A172 (cell line): ENCODE measurements around the gene SKIDA1. TPM values are rescaled to one million over a fixed set of nuclear protein-coding genes. Genes with fewer than 3 reads are reported as not detected.
A peak's percentile ranks its signal among the peaks of the same experiment; 100 is the strongest.

Experiments
- DNase-seq: peaks from one replicate; pipeline ENCODE4 v3.0.0-alpha.2; 2015; ENCODE audit warnings: low spot score
- total RNA-seq: library from RNA; depleted of rRNA; stranded (reverse); fragments of >200 nt; shearing (Covaris generic); gene quantifications from 2 replicates; pipeline ENCODE4 v1.2.3, GENCODE V29; 2014

The SKIDA1 gene
- total RNA-seq, 1 experiment from 2014 or later = 0.53 TPM

DNA sequence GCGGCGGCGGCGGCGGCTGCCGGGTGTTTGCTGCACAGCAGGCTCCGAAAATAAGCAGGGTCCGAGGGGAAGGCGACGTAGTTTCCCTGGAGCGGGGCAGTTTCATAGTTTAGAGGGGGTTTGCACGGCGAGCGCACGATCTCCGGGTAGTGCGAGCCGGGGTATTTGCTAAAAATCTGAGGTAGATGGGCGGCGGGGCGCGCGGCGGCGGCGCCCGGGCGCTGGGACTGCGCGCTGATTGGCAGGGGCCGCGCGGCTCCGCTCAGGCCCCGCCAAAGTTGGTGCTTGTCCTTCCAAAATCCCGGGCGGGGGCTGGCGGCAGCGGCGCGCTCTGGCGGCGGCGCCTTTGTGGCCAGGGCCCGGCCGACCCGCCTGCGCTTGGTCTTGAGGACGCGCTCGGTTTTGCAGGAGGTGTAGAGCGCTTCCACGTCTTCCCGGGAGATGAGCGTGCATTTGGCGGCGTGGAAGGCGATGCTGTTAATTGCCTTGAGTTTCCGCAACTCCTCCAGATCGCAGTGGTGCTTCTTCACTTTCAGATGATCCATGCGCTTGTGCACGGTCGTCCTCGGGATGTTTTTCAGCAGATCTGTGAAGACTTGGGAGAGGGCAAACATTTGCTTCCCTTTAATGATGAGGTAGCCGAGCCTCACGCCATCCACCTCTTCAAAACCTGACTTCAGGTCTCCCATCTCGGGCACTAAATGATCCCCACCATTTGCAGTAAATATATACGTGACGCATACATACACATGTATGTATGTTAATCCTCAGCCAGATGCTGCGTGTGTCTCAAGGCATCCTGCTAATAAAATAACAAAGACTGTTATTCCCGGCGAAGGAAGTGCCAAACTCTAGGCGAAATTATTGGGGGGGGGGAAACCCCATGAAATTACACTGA lies 8.1 kb downstream of the SKIDA1 start:
- DNase-seq = peak; percentile 25

DNA sequence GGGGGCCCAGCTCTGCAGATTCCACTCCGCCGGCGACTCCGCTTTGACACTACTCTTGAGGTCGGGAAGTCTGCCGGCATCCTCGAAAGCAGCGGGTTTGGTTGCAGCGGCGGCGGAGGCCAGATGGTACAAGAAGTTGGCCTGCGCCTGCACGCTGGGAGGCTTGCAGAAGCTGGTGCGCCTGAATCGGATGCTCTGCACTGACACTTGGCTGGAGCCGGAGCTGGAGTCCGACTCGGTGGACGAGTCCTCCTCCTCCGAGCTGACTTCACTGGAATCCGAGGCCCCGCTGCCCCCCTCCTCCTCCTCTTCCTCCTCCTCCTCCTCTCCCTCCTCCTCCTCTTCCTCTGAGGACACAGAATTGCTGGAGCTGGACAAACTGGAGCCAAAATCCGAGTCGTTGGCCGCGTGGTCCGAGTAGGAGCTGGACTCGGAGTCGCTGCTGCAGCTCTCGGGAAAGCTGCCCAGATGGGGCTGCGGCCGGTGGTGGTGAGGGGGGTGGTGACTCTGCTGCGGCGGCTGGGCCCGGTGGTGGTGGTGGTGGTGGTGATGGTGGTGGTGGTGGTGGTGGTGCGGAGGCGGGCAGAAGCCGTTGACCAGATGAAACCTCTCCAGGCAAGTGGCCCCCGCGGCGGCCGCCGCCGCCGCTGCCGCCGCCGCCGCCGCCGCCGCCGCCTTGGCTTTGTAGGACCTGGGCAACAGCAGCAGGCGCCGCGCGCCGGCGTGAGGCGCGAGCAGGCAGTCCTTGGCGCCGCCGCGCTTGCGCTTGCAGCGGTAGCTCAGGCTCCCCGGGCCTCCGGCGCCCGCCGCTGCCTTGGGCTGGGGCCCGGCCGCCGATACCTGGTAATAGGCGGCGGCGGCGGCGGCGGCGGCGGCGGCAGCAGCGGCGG lies 9.0 kb downstream of the SKIDA1 start:
- DNase-seq = peak; percentile 58

DNA sequence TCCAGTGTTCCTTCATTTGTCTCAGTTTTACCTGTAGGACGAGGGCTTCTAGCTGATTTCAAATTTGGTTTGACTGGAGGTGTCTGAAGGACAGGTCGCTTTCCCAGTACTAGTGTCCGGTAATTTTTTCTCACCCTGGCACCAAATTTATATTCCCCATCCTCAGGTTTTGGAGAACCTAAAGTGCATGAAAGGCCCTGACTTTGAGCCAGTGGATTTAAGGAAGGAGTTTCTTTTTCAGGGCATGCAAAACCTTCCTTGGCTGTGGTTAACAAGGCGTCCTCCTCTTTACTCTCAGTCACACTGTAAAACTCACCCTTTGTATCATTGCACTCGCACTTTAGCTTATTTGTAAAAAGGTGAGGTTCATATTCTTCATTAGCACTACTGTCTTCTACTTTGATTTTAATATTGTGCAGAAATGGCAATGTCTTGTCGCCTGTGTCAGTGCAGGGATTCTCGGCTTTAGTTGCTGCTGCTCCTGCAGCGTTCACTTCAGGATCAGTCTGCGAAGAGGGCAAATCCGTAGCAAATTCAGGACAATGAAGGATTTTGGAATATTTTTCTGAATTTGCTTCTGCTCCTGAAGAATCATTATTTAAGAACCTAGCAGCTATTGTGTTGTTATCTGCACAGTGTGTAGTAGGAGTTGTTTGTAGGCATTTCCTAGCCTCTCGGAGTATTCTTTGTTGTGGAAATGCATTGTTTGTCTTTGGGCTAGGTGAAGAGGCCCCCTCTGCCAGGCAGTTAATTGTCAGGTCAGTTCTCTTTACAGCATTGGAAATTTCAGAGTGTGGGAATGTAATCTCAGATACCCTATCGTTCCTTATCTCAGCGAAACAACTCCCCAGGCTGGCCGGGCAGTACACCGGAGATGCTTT lies 9.9 kb downstream of the SKIDA1 start:
- DNase-seq = peak; percentile 4

DNA sequence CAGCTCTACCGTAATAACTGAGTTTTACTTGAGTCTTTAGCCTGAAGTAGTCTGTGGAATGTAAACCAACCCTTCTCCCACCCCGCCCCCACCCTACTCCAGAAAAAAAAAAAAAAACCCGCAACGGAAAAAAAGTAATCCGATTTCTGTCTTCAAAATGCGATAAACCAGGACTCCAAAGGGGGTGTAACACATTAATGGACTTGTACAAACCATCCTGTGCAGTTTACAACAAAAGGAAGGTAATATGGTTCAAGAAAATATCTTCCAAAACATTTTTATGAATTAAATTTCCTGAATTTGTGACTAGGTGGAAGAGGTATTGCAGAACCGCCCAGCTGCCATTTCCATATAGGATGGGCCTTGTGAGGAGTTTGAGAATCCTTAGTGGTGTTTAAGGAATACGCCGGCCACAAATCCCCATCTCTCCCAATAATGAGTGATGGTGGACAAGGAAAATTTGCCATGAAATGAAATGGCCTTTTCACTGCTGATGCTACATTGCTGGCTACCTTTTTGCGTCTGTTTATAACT lies 10.6 kb downstream of the SKIDA1 start:
- DNase-seq = no peak

DNA sequence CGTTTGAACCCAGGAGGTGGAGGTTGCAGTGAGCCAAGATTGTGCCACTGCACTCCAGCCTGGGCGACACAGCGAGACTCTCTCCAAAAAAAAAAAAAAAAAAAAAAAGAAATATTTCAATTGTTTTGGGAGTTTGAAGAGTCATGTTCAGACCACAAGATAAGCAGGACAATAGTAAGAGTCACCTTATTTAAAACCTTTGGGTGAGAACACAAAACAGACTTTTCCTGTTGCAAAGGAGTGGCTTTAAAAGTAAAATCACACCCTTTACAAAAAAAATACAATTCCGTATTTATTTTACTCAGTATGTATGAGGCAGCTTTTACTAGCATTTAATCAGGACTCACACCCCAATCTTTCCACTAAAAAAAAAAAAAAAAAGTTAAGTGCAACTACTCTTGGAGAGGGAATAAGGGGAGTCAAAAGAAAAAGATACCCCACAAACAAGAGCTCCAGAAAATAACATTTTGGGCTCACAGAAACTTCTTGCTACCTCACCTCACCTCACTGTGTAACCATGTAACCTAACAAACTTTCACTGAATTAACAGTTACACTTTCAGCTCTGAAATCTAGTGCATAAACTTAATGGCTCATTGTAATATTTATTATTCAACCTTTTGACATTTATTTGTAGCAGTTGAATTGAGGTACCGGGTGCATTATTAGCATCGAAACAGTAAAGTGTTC lies 11.2 kb downstream of the SKIDA1 start:
- DNase-seq = no peak

DNA sequence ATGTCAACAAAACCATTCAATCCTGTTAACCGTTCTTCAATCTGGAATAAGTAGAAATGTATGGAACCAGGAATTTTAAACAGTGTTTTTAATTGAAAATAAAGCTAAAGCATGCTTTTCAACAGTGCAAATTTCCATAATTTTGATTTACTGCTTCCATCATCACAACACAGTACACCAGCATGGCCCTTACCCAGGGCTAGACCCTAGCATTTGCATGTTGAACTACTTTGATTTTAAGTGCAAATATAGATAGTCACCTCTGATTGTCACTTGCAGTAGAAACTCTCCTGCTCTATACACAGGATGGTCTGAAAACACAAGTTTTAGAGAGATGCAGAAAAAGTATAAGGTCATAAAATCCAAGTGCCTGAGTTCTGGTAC lies 12.1 kb downstream of the SKIDA1 start:
- DNase-seq = no peak

DNA sequence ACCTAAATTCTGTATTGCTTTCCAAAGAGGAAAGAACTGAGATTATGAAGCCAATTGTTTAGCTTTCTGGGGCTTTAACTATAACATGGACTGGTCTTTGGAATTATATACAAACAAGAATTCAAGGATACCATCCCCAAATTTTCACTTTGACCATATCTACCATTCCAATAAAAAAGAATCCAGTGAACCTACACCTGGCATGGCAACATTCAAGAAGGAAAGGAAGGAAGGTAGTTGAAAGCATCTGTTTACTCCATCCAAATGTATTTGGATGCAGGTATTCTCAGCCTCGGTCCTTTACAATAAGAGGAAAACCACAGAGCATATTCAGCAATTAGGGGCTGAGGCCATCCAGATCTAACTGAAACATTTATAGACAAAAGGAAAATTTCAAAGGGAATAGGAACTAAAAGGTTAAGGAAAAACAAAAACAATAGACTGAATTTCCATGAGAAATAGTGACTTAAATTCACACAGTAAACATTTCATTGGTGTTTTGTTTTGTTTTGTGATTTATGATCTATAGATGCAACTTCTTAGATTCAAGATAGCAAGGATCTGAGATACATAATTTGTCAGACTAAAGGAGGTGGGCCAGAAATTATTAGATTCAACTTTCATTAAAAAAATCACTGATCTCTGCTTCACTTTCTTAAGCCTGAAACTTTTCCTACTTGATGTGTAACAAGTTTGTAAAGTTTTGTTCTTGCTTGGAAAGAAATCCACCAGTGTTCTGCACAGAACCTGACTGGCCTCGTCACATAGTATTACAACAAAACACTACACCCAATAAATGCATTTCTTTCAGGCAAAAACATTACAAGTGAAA lies 12.7 kb downstream of the SKIDA1 start:
- DNase-seq = no peak

DNA sequence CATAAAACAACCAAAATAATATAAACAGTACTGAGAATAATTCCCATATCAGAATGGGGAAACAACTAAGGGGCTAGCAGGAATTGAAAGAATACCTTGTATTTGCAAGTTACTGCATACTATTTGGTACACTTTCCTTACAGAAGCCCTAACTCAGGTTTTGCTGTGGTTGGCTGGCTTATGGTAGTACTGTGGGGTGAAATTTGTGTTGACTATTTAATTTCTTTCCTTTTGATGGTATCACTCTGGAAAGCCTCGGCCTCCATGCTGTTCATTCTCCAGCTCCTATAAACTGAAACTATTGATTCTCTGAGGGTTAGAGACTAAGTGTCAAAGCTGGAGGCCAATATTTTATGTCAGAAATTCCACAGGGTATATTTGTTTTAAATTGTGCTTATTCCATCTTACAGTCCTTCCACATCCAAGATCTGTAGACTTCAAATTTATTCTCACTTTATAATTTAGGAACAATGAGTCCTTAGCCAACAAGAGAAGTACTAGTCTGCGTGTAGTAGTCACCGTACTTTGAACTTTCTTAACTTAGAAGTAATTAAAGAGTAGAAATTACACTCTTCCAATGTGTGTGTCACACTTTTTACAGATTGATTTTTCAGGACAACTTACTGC lies 13.4 kb downstream of the SKIDA1 start:
- no peak for DNase-seq

DNA sequence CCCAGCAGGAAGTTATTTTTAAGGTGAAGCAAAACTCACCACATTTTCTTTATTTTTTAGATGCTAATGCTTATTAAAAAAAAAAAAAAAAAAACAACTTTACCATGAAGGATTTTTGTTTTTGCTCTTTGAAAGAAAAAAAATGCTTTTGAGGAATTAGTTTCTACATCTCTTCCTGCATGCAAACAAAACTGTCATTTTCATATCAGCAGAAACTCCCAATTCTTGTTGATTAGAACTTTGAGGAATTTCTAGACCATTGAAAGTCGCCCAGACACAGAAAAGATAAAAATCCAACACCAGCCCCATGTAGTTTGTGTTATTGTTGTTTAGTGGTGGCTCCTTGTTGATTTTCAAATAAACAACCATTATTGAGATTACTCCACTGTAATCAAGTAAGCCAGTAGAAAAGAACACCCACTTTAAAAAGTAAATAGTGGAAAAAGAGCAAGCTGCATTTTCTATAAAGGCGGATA lies 14.3 kb downstream of the SKIDA1 start:
- no peak for DNase-seq

DNA sequence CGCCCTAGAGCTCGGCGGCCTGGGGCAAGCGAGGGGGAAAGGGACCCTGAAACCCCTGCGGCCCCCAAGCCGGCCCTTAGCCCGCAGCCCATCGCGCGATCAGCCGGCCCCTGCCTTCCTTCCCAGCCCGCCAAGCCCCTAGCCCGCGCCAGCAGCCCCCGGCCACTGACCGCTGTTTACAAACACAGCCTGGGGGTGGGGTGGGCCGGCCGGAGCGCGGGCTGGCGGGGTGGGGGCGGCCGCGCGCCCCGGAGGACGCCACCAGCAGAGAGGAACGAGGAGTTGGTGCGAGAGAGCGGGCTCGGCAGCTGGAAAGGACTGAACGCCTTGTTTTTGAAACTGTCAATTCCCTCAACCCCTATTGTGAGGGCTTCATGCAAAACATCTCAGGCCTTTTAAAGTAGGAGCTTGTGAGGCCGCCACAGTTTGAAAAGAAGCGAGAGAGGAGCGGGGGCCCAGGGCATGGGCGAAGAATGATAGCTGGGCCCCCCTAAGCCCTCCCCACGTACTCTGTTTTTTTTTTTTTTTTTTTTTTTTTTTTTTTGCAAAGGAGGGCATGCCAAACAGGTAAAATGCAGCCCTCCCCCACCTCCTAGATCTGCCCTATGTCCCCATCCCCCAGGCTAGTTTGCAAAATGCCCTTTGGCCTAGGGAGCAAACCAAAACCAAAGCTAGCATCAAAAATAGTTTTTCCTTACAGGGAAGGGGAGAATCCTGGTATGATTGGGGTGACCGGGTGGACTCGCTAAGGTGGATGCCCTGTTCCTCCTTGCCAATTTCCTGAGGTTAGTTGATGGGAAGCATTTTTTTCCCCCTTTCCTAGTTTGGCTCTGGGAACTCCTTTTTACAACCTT lies 15.0 kb downstream of the SKIDA1 start:
- DNase-seq = no peak

DNA sequence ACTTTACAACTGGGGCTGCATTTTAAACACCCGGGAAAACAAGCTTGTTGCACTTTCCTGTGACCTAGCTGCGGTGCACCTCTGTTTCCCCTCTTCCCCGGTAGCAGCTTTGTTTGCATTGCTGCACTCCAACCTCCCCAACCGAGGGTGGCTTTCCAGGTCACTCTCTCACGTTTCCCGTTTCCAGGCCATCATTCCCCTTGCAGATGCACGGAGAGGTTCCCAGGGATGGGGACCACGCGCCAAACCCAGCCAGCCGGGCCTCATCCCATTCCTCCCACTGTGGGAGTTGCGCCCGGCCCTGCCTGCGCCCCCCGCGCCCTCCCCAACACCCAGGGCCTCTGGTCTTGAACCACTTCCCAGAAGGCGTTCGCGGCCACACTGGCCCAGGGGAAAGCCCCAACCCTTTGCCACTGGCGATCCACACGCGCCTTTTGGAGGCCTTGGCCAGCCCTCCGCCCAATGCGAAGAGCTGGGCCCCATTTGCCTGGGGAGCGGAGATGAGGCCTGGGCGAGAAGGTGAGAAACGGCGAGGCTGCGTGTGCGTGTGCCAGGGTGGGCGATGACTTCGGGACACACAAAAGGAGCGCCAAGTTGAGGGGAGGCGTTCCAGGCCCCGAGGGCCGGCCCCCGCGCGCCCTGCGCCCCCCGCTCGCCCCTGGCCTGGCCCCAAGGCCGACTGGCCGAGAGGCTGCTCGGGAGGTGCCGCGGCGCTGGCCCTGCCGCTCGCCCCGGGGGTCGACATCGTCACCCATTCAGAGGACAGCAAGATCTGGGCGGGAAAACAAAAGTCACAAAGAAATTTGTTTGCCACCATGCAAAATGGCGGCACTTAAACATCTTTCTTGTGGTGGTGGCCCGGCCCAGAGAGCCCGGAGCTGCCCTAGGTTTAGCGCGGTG lies 15.9 kb downstream of the SKIDA1 start:
- DNase-seq = no peak

DNA sequence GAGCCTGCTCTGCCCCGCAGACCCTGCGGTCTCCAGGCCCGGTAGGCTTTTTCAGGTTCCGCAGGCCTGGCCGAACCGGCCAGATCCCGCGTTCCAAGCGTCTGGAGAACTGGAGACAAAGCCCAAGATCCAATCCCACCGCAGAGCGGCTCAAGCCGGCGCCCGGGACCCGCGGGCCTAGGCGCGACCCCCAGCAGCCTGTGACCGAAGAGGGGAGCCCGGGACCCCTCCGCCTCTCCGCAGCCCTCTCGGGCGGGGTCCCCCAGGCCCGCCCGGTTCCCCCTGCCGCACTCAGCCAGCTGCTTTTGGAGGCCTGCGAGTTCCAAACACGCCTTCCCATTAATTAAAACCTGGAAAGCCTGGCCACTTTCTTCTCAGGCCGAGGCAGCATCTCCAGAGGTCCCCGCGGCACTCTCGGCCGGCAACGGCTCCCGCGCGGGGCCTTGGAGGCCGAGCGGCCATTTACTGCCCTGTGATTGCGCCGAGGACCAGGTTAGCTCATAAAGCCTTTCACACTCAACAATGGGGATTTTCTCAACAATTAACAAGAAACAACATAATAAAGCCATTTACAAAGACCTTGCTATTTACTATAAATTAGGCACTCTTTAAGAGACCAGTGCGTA lies 16.7 kb downstream of the SKIDA1 start:
- DNase-seq = no peak

DNA sequence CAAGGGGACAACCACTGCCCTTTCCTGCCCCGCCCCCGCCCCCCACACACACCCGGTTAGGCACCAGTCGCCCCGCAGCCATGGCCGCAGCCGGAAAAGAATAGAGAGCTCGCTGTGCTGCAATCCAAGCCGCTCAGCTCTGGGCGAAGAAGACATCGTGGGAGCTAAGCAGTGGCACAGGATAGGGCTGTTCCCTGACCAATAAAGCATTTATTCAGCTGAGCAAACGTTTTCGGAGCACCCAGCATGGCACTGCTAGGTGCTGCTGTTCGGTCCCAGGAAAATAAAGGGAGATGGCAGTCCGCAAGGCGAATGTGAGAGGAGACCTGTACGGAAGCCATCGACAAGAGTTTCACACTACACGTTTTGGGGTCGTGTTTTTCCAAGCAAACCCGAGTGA lies 18.3 kb downstream of the SKIDA1 start:
- DNase-seq = no peak

DNA sequence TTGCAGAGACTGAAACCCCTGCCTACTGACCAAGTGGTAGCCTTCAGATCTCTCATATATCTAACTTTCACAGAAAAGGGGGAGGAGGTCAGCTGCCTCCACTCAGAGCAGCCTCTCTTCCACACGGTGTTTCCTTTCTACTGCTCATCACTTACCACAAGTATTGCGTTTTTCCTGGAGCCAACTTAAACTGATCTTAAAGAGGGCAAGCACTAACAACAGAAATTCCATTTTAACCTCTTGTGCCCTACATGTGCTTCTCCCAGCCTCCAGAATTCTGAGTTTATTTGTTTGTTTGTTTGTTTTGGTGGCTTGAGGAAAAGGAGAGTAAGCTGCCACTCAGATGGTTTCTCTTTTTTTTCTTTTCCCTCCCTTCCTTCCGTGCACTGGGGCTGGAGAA lies 19.1 kb downstream of the SKIDA1 start:
- no peak for DNase-seq

DNA sequence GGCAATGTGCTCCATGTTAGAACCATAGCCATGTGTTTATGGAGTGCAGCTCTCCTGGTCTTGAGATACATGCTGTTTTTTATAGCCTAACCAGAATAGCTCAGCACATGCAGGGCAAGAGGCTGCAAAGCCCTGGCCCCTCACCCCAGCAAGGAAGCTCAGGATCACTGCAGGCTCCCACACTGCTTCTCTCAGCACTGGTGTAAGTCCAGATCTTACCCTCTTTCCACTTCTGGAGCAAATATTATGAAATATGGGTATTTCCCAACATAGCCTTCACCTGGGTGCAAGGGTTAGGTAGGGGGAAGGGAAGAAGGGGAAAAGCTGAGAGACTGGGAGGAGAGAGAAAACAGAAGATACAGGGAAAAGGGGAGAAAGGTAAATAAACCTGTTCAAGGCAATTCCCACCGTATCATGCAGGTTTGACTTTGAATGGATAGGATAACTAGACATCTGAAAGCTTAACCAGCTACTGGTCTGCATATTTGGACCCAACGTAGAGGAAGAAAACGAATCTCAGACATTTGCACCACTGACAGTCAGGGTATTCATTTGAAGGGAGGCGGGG lies 19.7 kb downstream of the SKIDA1 start:
- no peak for DNase-seq

DNA sequence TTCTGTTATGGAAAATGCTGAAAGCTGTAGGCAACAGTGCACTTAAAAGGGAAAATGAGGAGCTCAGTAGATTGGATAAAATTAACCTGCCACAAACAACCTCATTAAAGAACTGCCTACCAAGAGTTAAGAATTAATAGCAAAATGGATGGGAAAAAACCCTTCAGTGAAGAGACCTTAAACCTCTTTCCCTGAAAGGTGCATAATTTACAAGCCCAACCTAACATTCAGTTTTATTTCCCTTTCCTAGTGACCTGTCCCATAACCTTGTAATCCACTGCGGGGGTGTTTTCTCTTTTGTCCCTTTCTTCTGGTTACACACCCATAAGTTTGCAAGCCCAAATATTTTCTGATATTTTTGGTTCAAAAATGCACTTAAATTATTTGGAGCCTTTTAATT lies 21.9 kb downstream of the SKIDA1 start:
- no peak for DNase-seq

DNA sequence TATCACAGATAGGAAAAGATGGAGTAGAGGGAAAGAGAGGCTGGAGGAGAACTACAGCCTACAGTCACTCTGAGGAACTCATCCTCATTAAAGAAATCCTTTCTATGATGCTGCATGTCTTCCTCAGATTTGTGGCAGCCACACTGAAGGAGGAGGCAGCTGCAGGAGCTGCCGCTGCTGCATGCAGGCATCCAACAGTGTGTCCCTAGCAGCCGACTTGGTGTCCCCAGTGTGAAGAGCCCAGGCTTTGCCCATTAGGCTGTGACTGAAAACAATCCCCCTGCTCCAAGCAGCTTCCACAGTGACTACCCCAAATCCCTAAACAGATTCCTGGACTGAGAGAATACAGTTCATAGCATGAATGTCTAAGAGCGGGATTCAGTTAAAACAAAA lies 23.1 kb downstream of the SKIDA1 start:
- no peak for DNase-seq
